22Rv1 (cell line): ENCODE data around the gene DUSP22.
"Not testable (repeated sequence)": the region's sequence is repeated elsewhere in the genome, so short reads cannot be mapped to it uniquely, and the experiment has no call there.

Source experiments
- ZFX ChIP-seq: fragments of 450-650 bp; IDR thresholded peaks from 2 replicates; pipeline ENCODE4 v1.6.1; 2017; ENCODE audit warnings: antibody characterized with exemption, borderline replicate concordance
- TF ChIP-seq, protein P1 (sequence below): fragments of 450-650 bp; IDR thresholded peaks from 2 replicates; pipeline ENCODE4 v1.5.1; 2017; ENCODE audit warnings: mild to moderate bottlenecking

DNA sequence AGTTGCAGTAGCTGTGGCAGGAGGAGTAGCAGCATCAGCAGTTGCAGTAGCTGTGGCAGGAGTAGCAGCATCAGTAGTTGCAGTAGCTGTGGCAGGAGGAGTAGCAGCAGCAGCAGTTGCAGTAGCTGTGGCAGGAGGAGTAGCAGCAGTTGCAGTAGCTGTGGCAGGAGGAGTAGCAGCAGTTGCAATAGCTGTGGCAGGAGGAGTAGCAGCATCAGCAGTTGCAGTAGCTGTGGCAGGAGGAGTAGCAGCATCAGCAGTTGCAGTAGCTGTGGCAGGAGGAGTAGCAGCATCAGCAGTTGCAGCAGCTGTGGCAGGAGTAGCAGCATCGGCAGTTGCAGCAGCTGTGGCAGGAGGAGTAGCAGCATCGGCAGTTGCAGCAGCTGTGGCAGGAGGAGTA, 79.6 kb downstream of the DUSP22 start:
- TF ChIP-seq, protein P1, sequence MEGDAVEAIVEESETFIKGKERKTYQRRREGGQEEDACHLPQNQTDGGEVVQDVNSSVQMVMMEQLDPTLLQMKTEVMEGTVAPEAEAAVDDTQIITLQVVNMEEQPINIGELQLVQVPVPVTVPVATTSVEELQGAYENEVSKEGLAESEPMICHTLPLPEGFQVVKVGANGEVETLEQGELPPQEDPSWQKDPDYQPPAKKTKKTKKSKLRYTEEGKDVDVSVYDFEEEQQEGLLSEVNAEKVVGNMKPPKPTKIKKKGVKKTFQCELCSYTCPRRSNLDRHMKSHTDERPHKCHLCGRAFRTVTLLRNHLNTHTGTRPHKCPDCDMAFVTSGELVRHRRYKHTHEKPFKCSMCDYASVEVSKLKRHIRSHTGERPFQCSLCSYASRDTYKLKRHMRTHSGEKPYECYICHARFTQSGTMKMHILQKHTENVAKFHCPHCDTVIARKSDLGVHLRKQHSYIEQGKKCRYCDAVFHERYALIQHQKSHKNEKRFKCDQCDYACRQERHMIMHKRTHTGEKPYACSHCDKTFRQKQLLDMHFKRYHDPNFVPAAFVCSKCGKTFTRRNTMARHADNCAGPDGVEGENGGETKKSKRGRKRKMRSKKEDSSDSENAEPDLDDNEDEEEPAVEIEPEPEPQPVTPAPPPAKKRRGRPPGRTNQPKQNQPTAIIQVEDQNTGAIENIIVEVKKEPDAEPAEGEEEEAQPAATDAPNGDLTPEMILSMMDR, result not testable (repeated sequence)
- TF ChIP-seq ZFX, result not testable (repeated sequence)
